ENCODE measurements around the gene NXNL1. TPM values are rescaled to one million over a fixed set of nuclear protein-coding genes. Genes with fewer than 3 reads are reported as not detected.

NXNL1 gene
- total RNA-seq, 1 experiment from 2014 or later: not detected

DNA sequence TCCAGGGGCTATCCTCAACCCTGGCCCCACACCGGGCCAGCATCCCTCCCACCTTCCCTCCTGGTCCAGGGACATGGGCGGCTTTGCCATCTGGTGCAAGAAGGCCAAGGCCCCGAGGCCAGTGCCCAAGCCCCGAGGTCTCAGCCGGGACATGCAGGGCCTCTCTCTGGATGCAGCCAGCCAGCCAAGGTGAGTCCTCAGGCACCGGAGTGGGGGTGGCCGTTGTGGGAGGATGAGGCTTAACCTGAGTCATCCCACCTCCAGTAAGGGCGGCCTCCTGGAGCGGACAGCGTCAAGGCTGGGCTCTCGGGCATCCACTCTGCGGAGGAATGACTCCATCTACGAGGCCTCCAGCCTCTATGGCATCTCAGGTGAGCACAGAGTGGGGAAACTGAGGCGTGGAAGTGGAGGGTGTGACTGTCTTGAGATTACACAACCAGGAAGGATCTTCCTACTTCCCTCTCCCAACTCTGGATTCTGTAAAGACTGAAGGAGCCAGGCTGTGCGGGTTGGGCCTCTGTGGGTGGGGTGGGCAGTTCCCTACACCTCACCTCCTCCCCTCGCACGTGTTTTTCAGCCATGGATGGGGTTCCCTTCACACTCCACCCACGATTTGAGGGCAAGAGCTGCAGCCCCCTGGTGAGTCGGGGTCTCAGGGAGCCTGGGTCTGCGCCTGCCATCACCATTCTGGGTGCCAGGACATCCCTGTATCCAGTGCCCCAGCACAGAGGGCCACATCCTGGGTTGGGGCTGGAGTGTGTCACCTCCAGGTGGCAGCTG lies 37.1 kb downstream of the NXNL1 start:
- Histone ChIP-seq H3K9me2 (replicated peaks; ENCODE audit: insufficient read depth, low read length) (no peaks in the 10 kb centered on the region), H3K4me2 (ENCODE audit: low read depth, low read length, poor library complexity, severe bottlenecking) (no peak overlapping the region), H3K27me3 (ENCODE audit: low read length) (no peaks in the 10 kb centered on the region), H3K4me1 (ENCODE audit: low read length) (peaks cover 43% of the 10 kb centered on the region), H3K36me3 (ENCODE audit: insufficient read depth, low read length) (no peaks in the 10 kb centered on the region), H3K9ac (ENCODE audit: low read length) (no peak overlapping the region), H2AFZ (ENCODE audit: low read length) (no peak overlapping the region), H3K79me2 (ENCODE audit: low read length) (no peaks in the 10 kb centered on the region), H3K27ac (ENCODE audit: low read length) (no peak overlapping the region), H3K4me3 (ENCODE audit: low read length) (no peak overlapping the region), H3K9me3 (ENCODE audit: low read length) (no peaks in the 10 kb centered on the region), H4K20me1 (ENCODE audit: insufficient read depth, low read depth, low read length) (no peaks in the 10 kb centered on the region)
- DNase-seq: no peak

DNA sequence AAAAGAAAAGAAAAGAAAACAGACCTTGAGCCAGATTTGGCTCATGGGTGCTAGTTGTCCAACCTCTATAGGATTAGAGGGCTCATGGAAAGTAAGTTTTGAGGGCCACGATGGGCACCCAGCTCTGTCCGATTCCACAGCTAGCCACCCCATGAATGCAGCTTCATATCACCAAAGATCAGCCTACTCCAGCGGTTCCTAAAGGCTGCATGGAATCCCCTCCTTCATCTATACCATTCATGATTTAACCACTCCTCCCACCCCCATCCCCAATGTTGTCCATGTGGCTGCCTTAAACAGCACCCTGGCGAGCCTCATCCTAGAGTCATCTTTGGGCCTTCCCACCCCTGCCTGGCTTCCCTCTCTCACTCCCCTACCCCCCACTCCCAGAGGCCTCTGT lies 38.8 kb downstream of the NXNL1 start:
- H3K79me2 ChIP-seq (ENCODE audit: low read length): no peaks in the 10 kb centered on the region
- no peak overlapping the region for H3K4me3 ChIP-seq (ENCODE audit: low read length)
- no peaks in the 10 kb centered on the region for H3K36me3 ChIP-seq (ENCODE audit: insufficient read depth, low read length)
- H3K27me3 ChIP-seq (ENCODE audit: low read length): no peaks in the 10 kb centered on the region
- no peaks in the 10 kb centered on the region for H3K9me2 ChIP-seq (replicated peaks; ENCODE audit: insufficient read depth, low read length)
- no peaks in the 10 kb centered on the region for H4K20me1 ChIP-seq (ENCODE audit: insufficient read depth, low read depth, low read length)
- peaks cover 45% of the 10 kb centered on the region for H3K4me1 ChIP-seq (ENCODE audit: low read length)
- H3K4me2 ChIP-seq (ENCODE audit: low read depth, low read length, poor library complexity, severe bottlenecking): no peak overlapping the region
- DNase-seq: no peak
- H3K9ac ChIP-seq (ENCODE audit: low read length): no peak overlapping the region
- H3K27ac ChIP-seq (ENCODE audit: low read length): no peak overlapping the region
- H2AFZ ChIP-seq (ENCODE audit: low read length): no peak overlapping the region
- H3K9me3 ChIP-seq (ENCODE audit: low read length): no peaks in the 10 kb centered on the region

DNA sequence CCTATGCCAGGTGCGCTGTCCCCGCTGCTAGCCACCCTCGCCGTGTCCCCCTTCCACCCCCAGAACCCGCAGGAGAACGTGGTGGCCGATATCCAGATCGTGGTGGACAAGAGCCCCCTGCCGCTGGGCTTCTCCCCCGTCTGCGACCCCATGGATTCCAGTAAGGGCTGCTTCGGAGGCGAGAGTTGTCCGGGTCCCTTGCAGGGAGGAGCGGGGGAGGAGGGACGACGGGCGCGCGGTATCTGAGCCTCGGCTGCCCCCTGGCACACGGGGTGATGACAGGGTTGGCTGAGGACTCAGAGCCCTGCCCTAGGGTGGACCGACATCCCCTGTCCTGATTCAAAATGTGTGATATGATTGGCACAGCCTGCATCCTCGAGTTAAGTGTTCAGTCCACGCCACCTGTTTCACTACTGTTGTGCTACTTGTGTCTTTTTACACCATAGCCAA lies 40.2 kb downstream of the NXNL1 start:
- Histone ChIP-seq H3K9ac (ENCODE audit: low read length) (peak overlapping the region; percentile 67), H3K4me2 (ENCODE audit: low read depth, low read length, poor library complexity, severe bottlenecking) (peak overlapping the region; percentile 69), H3K79me2 (ENCODE audit: low read length) (no peaks in the 10 kb centered on the region), H4K20me1 (ENCODE audit: insufficient read depth, low read depth, low read length) (no peaks in the 10 kb centered on the region), H3K36me3 (ENCODE audit: insufficient read depth, low read length) (no peaks in the 10 kb centered on the region), H3K4me1 (ENCODE audit: low read length) (peaks cover 31% of the 10 kb centered on the region), H3K27me3 (ENCODE audit: low read length) (no peaks in the 10 kb centered on the region), H3K4me3 (ENCODE audit: low read length) (peak overlapping the region; percentile 68), H2AFZ (ENCODE audit: low read length) (no peak overlapping the region), H3K9me3 (ENCODE audit: low read length) (no peaks in the 10 kb centered on the region), H3K27ac (ENCODE audit: low read length) (no peak overlapping the region), H3K9me2 (replicated peaks; ENCODE audit: insufficient read depth, low read length) (no peaks in the 10 kb centered on the region)
- no peak for DNase-seq

DNA sequence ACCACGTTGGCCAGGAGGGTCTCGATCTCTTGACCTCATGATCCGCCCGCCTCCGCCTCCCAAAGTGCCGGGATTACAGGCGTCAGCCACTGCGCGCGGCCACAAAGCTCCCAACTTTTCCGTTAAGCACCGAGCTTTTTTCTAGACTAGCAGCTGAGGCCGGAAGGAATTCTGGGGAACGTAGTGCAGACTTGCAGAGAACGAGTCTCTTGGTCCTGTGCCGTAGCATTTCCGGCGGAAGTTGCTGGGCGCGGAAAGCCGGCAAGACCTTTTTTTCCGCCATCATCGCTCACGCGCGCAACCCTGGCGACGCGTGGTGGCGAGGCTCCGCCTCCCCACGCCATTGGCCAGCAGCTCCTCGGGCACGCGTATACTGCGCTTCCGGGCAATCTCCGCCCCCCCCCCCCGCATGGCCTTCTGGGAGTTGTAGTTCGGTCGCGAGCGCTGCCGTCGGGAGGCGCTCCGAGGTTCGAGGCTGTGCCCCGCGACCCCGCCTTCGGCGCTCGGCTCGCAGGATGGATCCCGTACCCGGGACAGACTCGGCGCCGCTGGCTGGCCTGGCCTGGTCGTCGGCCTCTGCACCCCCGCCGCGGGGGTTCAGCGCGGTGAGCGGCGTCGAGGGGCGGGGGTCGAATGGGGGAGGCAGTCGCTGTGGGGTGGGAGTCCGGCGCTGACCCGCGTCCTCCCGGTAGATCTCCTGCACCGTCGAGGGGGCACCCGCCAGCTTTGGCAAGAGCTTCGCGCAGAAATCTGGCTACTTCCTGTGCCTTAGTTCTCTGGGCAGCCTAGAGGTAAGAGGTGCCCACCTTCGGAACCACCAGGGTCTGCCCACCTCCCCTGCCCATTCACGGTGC lies 40.9 kb downstream of the NXNL1 start, which contains the start of gene MVB12A:
Gene MVB12A, plus strand, starts transcription at position 427 of the 854 bp plus-strand sequence. Its CDS starts 89 bp downstream, at position 516.
- peak within 1 kb of the TSS; percentile 83 for H3K9ac ChIP-seq (ENCODE audit: low read length)
- H3K4me3 ChIP-seq (ENCODE audit: low read length): peak within 1 kb of the TSS; percentile 80
- H4K20me1 ChIP-seq (ENCODE audit: insufficient read depth, low read depth, low read length): no peaks in the 10 kb centered on the region
- H3K4me2 ChIP-seq (ENCODE audit: low read depth, low read length, poor library complexity, severe bottlenecking): peak within 1 kb of the TSS; percentile 95
- peak; percentile 99 for DNase-seq
- peak within 1 kb of the TSS; percentile 71 for H3K27ac ChIP-seq (ENCODE audit: low read length)
- peak within 1 kb of the TSS; percentile 80; the same call in 1 of the 2 replicates for H2AFZ ChIP-seq (ENCODE audit: low read length)
- no peaks in the 10 kb centered on the region for H3K36me3 ChIP-seq (ENCODE audit: insufficient read depth, low read length)
- no peaks in the 10 kb centered on the region for H3K27me3 ChIP-seq (ENCODE audit: low read length)
- H3K79me2 ChIP-seq (ENCODE audit: low read length): no peaks in the 10 kb centered on the region
- H3K9me2 ChIP-seq (replicated peaks; ENCODE audit: insufficient read depth, low read length): no peaks in the 10 kb centered on the region
- peaks cover 25% of the 10 kb centered on the region for H3K4me1 ChIP-seq (ENCODE audit: low read length)
- no peaks in the 10 kb centered on the region for H3K9me3 ChIP-seq (ENCODE audit: low read length)

DNA sequence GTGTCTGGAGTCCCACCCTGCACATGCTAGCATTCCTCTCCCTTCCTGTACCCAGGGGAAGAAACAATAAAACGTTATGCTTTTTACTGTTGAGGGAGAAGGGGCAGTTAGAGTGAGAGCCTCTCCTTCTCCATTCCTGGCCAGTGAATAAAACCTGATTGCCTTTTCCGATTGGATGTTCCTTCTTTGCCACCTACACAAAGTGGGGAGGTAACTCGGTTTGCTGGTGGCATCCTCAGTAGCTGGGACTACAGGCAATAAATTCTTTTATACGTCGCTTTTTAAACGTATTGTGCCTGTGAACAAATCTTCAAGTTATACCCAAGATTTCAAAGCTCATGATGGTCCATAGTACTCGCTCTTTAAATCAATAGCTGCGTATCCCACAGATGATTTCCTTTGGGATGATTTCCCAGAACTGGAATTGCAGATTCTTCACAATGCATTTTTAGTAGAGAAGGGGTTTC lies 41.5 kb downstream of the NXNL1 start:
- Histone ChIP-seq H3K9me2 (replicated peaks; ENCODE audit: insufficient read depth, low read length) (no peaks in the 10 kb centered on the region), H3K9ac (ENCODE audit: low read length) (peak overlapping the region; percentile 83), H3K27ac (ENCODE audit: low read length) (peak overlapping the region; percentile 71), H2AFZ (ENCODE audit: low read length) (0 out of 2 replicates have a peak overlapping the region, but pooled peaks have one; percentile 35), H3K4me2 (ENCODE audit: low read depth, low read length, poor library complexity, severe bottlenecking) (peak overlapping the region; percentile 95), H3K4me3 (ENCODE audit: low read length) (peak overlapping the region; percentile 80), H3K79me2 (ENCODE audit: low read length) (no peaks in the 10 kb centered on the region), H3K9me3 (ENCODE audit: low read length) (no peaks in the 10 kb centered on the region), H3K27me3 (ENCODE audit: low read length) (no peaks in the 10 kb centered on the region), H3K4me1 (ENCODE audit: low read length) (peaks cover 18% of the 10 kb centered on the region), H4K20me1 (ENCODE audit: insufficient read depth, low read depth, low read length) (no peaks in the 10 kb centered on the region), H3K36me3 (ENCODE audit: insufficient read depth, low read length) (no peaks in the 10 kb centered on the region)
- no peak for DNase-seq

DNA sequence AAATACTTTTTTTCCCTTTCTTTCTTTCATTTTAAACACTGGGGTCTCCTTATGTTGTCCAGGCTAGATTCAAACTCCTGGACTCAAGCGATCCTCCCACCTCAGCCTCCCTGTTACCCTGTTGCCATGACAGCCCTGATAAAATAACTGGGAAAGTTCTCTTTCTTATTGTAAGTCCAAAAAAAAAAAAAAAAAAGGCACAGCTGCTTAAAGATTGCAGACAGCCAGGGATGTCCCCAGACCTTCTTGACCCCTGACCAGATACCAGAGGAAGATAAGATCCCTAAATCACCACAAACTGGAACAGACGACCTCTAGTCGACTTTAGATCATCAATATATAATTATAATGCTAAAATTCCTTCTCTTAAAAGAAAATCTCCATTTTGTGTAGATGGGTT lies 42.0 kb downstream of the NXNL1 start:
- no peaks in the 10 kb centered on the region for H3K79me2 ChIP-seq (ENCODE audit: low read length)
- H4K20me1 ChIP-seq (ENCODE audit: insufficient read depth, low read depth, low read length): no peaks in the 10 kb centered on the region
- H3K9ac ChIP-seq (ENCODE audit: low read length): peak overlapping the region; percentile 83
- H3K9me3 ChIP-seq (ENCODE audit: low read length): no peaks in the 10 kb centered on the region
- H3K27me3 ChIP-seq (ENCODE audit: low read length): no peaks in the 10 kb centered on the region
- peak overlapping the region; percentile 71 for H3K27ac ChIP-seq (ENCODE audit: low read length)
- H3K4me3 ChIP-seq (ENCODE audit: low read length): peak overlapping the region; percentile 80
- peaks cover 18% of the 10 kb centered on the region for H3K4me1 ChIP-seq (ENCODE audit: low read length)
- H3K9me2 ChIP-seq (replicated peaks; ENCODE audit: insufficient read depth, low read length): no peaks in the 10 kb centered on the region
- H2AFZ ChIP-seq (ENCODE audit: low read length): no peak overlapping the region
- 0 out of 2 replicates have a peak, but pooled peaks cover 2% of the 10 kb centered on the region for H3K36me3 ChIP-seq (ENCODE audit: insufficient read depth, low read length)
- no peak for DNase-seq
- peak overlapping the region; percentile 95 for H3K4me2 ChIP-seq (ENCODE audit: low read depth, low read length, poor library complexity, severe bottlenecking)

DNA sequence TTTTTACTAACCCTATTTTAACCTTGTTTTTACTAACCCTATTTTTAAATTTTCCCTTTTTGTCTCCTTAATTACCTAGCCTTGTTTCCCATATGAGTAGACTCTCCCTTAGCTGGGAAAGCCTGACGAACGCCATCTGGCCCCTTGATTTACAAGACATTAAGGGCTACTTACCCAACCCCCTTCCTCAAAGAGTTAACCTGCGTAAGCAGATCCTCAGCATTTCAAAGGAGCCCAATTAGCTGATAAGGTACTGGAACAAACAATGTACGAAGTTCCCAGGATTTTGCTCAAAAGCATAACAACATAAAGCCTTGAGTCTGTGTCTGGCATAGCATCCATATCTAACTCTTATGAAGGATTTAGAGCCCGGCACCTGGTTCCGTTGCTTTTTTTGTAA lies 45.6 kb downstream of the NXNL1 start:
- Histone ChIP-seq H3K4me3 (ENCODE audit: low read length) (no peak overlapping the region), H4K20me1 (ENCODE audit: insufficient read depth, low read depth, low read length) (no peaks in the 10 kb centered on the region), H3K9me2 (replicated peaks; ENCODE audit: insufficient read depth, low read length) (no peaks in the 10 kb centered on the region), H3K4me2 (ENCODE audit: low read depth, low read length, poor library complexity, severe bottlenecking) (no peak overlapping the region), H2AFZ (ENCODE audit: low read length) (no peak overlapping the region), H3K4me1 (ENCODE audit: low read length) (peaks cover 37% of the 10 kb centered on the region), H3K9me3 (ENCODE audit: low read length) (no peaks in the 10 kb centered on the region), H3K9ac (ENCODE audit: low read length) (no peak overlapping the region), H3K36me3 (ENCODE audit: insufficient read depth, low read length) (peaks cover 14% of the 10 kb centered on the region; the same call in 1 of the 2 replicates), H3K79me2 (ENCODE audit: low read length) (peaks cover 10% of the 10 kb centered on the region), H3K27ac (ENCODE audit: low read length) (no peak overlapping the region), H3K27me3 (ENCODE audit: low read length) (no peaks in the 10 kb centered on the region)
- no peak for DNase-seq

DNA sequence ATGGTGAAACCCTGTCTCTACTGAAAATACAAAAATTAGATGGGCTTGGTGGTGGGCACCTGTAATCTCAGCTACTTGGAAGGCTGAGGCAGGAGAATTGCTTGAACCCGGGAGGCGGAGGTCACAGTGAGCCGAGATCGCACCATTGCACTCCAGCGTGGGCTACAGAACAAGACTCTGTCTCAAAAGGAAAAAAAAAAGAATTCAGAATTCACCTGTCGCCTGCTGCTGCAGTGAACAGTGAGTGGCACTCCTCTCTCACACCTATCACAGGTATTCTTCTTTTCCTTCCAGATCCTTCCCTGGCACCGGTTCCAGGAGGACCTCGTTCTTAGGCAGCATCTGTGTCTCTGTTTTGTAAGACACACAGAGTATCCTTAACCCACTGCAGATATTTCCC lies 46.6 kb downstream of the NXNL1 start:
- no peak overlapping the region for H2AFZ ChIP-seq (ENCODE audit: low read length)
- no peak overlapping the region for H3K27ac ChIP-seq (ENCODE audit: low read length)
- no peaks in the 10 kb centered on the region for H4K20me1 ChIP-seq (ENCODE audit: insufficient read depth, low read depth, low read length)
- H3K36me3 ChIP-seq (ENCODE audit: insufficient read depth, low read length): peaks cover 18% of the 10 kb centered on the region; the same call in 1 of the 2 replicates
- H3K9me2 ChIP-seq (replicated peaks; ENCODE audit: insufficient read depth, low read length): no peaks in the 10 kb centered on the region
- no peaks in the 10 kb centered on the region for H3K27me3 ChIP-seq (ENCODE audit: low read length)
- no peak overlapping the region for H3K9ac ChIP-seq (ENCODE audit: low read length)
- H3K4me3 ChIP-seq (ENCODE audit: low read length): no peak overlapping the region
- H3K4me1 ChIP-seq (ENCODE audit: low read length): peaks cover 31% of the 10 kb centered on the region
- no peak for DNase-seq
- no peak overlapping the region for H3K4me2 ChIP-seq (ENCODE audit: low read depth, low read length, poor library complexity, severe bottlenecking)
- peaks cover 17% of the 10 kb centered on the region for H3K79me2 ChIP-seq (ENCODE audit: low read length)
- H3K9me3 ChIP-seq (ENCODE audit: low read length): no peaks in the 10 kb centered on the region
